KOPT-K1 (cell line): ENCODE data around the gene NAGLU.
A peak's percentile ranks its signal among the peaks of the same experiment; 100 is the strongest.
"Not testable (repeated sequence)": the region's sequence is repeated elsewhere in the genome, so short reads cannot be mapped to it uniquely, and the experiment has no call there.

ENCODE experiments used
- H3K27ac ChIP-seq: fragments of 200-600 bp; sonication (generic); 2 replicates; pipeline ENCODE4 v1.5.1; 2016; ENCODE audit warnings: antibody characterized with exemption, mild to moderate bottlenecking, low read depth, low read length; ENCODE audit not compliant: poor library complexity, severe bottlenecking
- H3K36me3 ChIP-seq: fragments of 200-600 bp; sonication (generic); 2 replicates; pipeline ENCODE4 v1.5.1; 2017; ENCODE audit warnings: antibody characterized with exemption, mild to moderate bottlenecking, low read length, moderate library complexity; ENCODE audit not compliant: insufficient read depth
- H3K9me3 ChIP-seq: fragments of 200-600 bp; sonication (generic); 2 replicates; pipeline ENCODE4 v1.5.1; 2017; ENCODE audit warnings: antibody characterized with exemption, low read length, mild to moderate bottlenecking; ENCODE audit not compliant: insufficient read depth, poor library complexity, severe bottlenecking

The NAGLU gene

DNA sequence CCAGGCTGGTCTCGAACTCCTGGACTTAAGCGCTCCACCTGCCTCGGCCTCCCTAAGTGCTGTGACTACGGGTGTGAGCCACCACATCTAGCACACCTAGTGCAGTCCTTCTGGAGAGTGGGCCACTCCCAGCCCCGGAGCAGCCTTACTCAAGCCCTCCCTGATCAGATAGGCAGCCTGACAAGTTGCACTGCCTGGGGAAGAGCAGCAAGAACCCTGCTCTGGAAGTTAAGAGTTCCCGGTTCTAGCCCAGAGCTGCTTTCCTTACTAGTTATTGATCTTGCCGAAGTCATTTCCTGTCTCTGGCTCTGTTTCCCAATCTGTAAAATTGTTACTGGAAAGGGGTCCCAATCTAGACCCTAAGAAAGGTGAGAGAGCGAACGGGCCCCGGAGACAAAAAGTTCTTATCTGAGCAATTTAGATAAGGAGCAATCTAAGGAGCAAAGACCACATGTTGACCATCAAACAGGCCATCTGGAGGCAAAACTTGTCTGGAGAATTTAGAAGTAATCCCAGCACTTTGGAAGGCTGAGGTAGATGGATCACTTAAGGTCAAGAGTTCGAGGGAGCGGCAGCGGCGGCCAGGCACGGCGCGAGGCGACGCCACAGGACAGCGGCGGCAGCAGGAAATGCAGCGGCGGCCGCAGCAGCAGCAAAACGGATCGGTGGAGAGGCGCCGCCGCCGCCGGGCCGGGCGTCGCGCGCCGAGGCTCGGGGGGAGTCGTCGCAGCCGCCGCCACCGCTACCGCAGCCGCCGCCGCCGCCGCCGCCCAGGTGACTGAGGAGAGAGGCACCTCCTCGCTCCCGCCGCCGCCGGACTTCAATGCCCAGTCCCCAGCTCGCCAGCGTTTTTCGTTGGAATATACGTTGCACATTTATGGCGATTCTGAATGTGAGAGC lies 4.3 kb upstream of the NAGLU start:
- no peaks in the 10 kb centered on the region for H3K36me3 ChIP-seq
- H3K9me3 ChIP-seq: no peaks in the 10 kb centered on the region
- peak overlapping the region; percentile 79 for H3K27ac ChIP-seq

GRCh38 chr17:42535155-42536047 lies 640 bp upstream of the NAGLU start:
- H3K9me3 ChIP-seq: no peaks in the 10 kb centered on the region
- peak overlapping the region; percentile 57 for H3K27ac ChIP-seq
- no peaks in the 10 kb centered on the region for H3K36me3 ChIP-seq

GRCh38 chr17:42536372-42537155 lies 523 bp downstream of the NAGLU start:
- Histone ChIP-seq H3K27ac (peak overlapping the region; percentile 57), H3K36me3 (no peaks in the 10 kb centered on the region), H3K9me3 (no peaks in the 10 kb centered on the region)

DNA sequence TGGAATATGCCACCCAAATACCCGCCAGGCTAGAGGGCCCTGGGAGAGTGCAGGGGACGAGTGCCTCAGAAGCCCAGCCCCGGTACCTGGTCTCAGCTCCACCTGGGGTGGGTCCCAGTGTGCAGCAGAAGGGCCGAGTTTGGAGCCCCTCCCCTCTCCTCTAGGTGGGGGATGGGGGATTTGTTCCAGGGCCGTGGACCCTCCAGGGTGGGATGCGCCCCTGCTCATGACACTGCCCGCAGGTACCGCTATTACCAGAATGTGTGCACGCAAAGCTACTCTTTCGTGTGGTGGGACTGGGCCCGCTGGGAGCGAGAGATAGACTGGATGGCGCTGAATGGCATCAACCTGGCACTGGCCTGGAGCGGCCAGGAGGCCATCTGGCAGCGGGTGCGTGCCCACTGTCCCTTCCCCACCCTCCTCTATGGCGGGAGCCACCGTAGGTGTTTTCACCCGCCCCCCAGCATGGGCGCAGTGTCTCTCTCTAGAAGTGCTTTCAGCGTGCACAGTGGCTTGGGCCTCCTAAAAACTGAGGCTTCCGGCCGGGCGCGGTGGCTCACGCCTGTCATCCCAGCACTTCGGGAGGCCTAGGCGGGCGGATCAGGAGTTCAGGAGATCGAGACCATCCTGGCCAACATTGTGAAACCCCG lies 1.2 kb downstream of the NAGLU start:
- H3K27ac ChIP-seq: peak overlapping the region; percentile 57
- 0 out of 2 replicates have a peak, but pooled peaks cover under 1% of the 10 kb centered on the region for H3K36me3 ChIP-seq
- no peaks in the 10 kb centered on the region for H3K9me3 ChIP-seq

GRCh38 chr17:42537826-42538451 lies 1.9 kb downstream of the NAGLU start:
- no peaks in the 10 kb centered on the region for H3K9me3 ChIP-seq
- peaks cover 7% of the 10 kb centered on the region; the same call in 1 of the 2 replicates for H3K36me3 ChIP-seq
- no peak overlapping the region for H3K27ac ChIP-seq

DNA sequence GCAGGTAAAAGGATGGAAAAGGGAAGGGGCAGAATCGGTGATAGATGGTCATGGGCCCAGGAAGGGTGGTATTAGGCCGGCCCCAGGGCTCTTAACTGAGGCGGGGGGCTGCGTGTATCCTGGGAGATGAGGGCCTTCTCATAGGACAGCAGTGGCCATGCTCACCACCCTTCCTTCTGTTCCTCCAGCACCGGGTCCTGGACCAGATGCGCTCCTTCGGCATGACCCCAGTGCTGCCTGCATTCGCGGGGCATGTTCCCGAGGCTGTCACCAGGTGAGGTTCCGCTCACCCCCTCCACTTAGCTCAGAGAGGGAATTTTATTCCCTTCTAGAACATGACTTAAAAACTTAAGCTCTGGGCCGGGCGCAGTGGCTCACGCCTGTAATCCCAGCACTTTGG lies 2.4 kb downstream of the NAGLU start:
- no peak overlapping the region for H3K27ac ChIP-seq
- peaks cover 8% of the 10 kb centered on the region; the same call in 1 of the 2 replicates for H3K36me3 ChIP-seq
- H3K9me3 ChIP-seq: no peaks in the 10 kb centered on the region

DNA sequence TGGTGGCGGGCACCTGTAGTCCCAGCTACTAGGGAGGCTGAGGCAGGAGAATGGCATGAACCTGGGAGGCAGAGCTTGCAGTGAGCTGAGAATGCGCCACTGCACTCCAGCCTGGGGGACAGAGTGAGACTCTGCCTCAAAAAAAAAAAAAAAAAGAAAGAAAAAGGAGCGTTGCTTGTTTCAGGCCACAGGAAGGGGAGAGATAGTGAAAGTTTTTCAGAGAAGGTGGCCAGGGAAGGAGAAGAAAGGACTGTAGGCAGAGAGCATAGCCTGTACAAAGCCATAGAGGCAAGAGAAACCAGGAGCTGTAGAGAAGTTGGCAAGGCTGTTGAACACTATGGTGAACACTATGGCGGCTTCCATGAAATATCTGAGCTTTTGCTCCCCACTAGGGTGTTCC lies 4.5 kb downstream of the NAGLU start:
- not testable (repeated sequence) for H3K36me3 ChIP-seq, H3K9me3 ChIP-seq
- H3K27ac ChIP-seq: peak overlapping the region; percentile 12

- peaks cover 8% of the 10 kb centered on the region; the same call in 1 of the 2 replicates for H3K36me3 ChIP-seq
- no peaks in the 10 kb centered on the region for H3K9me3 ChIP-seq
- peak overlapping the region; percentile 12 for H3K27ac ChIP-seq
These were observed 5.2 kb downstream of the NAGLU start for GRCh38 chr17:42541041-42541833.

GRCh38 chr17:42543190-42544079 lies 7.4 kb downstream of the NAGLU start:
- H3K9me3 ChIP-seq: no peaks in the 10 kb centered on the region
- peaks cover 8% of the 10 kb centered on the region; the same call in 1 of the 2 replicates for H3K36me3 ChIP-seq
- no peak overlapping the region for H3K27ac ChIP-seq

GRCh38 chr17:42544874-42545283 lies 8.8 kb downstream of the NAGLU start:
- Histone ChIP-seq H3K36me3 (peaks cover 8% of the 10 kb centered on the region; the same call in 1 of the 2 replicates), H3K9me3 (no peaks in the 10 kb centered on the region), H3K27ac (no peak overlapping the region)

GRCh38 chr17:42545755-42546505 lies 9.9 kb downstream of the NAGLU start:
- not testable (repeated sequence) for H3K36me3 ChIP-seq, H3K9me3 ChIP-seq, H3K27ac ChIP-seq

GRCh38 chr17:42547001-42547461 lies 11.0 kb downstream of the NAGLU start:
- Histone ChIP-seq H3K27ac (no peak overlapping the region), H3K36me3 (peaks cover 8% of the 10 kb centered on the region; the same call in 1 of the 2 replicates), H3K9me3 (no peaks in the 10 kb centered on the region)
